NCI-H1930 (cell line): Measurements from ENCODE around the gene NFATC1.

Experiments
- DNase-seq, 2 experiments: peaks; one replicate each; lab custom pipeline; 2025; lab: John Stamatoyannopoulos, UW

The NFATC1 gene

DNA sequence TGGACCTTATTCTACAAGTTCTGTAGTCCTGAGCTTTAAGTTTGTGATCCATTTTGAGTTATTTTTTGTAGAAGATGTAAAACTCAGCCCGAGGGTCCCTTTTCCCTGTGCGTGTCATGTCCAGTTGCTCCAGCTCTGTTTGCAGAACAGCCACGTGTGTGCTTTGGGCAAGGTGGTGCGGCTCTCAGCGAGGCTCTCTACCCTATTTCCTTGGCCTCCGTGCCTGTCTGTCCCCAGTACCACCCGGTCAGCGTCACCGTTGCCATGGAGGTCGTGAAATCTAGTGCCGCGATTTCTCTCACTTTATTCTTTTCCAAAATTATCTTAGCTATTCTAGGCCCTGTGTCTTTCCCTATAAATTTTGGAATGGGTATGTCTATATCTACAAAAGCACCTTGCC lies 142.9 kb downstream of the NFATC1 start:
- DNase-seq = no peak

DNA sequence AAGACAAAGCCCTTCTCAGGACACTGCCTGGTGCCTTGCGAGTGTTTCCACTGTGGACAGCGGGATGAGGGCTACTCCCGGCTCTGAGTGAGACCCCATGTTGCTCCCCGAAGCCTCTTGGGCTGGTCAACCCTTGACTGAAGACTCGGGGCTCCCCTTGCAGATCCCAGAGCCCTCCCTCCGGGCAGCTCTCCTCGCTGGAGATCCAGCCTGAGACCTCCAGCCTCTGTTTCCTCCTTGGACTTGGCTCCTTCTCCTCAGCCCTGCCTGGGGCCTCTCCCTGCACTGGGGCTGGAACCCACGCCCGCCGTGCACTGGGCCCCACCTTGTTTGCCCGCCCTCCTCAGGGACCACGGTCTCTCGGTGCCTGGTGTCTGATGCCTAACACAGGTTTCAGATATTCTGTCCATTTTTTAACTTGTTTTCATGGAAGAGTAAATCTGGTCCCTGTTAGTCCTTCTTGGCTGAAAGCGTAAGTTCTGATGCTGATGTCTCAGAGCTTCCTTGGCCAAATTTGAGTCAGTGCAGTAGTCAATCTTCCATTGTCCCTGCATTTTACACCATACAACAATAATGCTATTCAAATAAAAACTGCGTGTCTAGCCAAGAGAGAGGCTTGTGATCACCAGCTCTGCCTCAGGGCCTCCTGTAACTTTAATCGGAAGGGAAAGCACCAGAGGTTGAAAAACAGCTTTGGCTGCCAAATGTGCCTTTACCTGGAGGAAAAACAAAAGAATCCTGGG lies 144.6 kb downstream of the NFATC1 start:
- DNase-seq = no peak

DNA sequence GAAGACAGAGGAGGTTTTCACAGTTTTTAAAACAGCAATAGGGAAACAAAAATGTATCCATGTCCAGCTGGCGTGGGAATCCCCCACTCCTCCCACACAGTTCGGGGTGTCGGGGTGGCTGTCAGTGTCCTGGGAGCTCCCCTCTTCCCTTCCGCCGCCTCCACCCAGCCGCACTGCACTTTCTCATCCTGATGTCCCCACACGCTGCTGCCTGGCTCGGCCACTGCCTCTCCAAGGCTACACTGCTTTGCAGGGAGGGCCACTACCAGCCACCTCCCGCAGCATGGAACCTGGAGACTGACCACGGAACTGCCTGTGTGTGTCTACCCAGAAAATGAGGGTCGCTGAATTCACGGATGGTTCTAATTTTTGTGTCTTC lies 145.2 kb downstream of the NFATC1 start:
- DNase-seq = no peak

DNA sequence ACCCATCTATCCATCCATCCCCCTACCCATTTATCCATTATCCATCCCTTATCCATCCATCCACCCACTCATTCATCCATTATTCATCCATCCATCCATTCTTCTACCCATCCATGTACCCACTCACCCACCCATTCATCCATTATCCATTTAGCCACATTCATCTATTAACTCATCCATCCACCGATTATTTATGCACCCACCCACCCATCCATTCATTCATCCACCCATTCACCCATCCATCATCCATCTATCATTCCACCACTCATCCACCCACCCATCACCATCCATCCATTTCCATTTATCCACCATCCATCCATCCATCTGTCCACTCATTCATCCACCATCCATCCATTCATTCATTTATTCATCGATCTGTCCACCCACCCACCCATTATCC lies 146.5 kb downstream of the NFATC1 start:
- DNase-seq = no peak

DNA sequence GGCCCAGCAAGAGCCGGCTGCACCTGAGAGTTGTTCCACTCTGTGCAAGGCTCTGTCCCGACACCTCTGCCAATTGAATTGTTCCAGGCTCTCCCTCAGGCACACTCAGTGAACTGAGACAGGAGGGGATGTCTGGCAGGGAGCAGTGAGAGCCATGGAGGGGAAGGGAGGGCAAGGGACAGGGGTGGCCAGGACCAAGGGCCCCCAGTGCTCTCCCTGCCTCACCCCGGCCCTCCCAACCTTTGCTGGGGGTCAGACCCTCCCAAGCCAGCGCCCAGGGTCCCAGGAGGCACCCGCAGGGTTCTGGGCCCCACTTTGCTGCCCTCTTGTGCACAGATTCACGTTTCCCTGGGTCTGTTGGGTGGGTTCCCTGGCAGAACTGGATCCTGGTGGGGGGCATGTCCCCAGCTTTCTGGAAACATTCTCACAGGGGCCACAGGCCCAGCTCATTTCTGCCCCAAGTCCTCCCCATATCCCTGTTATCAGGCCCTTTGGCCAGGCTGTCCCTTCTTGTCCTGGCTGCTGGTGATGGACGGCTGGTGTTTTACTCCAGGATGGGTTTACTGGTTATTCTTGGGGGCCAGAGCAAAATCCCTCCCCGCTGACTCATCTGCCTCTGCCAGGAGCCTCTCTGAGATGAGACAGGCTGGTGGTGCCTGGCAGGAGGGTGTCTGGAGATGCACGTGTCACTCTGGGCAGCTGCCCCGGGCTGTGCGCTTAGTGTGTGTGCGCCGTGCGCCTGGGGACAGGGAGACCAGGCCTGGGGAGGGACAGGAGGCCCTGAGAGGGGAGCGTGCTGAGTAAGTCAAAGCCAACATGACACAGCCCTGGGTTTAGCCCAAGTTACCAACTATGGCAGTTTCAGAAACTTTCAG lies 147.4 kb downstream of the NFATC1 start:
- DNase-seq = no peak

DNA sequence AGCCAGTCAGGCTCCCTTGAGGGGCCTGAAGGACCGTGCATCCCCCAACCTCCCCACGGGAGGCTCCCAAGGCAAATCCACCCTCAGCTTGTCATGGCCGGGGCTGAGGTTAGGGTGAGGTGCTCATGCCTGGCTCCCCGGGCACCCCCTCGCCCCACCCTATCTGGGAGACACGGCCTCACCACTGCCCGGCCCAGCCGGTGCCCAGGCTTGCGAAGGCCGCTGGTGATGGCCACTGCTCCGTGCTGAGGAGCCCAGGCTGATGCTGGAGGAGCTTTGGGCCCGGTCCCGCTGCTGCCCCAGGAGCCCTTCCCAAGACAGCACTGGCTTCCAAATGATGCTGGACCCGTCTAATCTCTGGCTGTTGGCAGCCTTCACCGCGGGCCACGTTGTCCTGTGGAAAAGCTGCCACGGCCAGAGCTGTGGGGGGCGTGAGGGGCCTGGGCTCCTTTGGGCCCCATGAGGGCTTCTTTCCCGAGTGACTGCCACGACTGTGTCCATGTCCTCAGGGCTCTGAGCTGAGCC lies 148.2 kb downstream of the NFATC1 start:
- DNase-seq = no peak

DNA sequence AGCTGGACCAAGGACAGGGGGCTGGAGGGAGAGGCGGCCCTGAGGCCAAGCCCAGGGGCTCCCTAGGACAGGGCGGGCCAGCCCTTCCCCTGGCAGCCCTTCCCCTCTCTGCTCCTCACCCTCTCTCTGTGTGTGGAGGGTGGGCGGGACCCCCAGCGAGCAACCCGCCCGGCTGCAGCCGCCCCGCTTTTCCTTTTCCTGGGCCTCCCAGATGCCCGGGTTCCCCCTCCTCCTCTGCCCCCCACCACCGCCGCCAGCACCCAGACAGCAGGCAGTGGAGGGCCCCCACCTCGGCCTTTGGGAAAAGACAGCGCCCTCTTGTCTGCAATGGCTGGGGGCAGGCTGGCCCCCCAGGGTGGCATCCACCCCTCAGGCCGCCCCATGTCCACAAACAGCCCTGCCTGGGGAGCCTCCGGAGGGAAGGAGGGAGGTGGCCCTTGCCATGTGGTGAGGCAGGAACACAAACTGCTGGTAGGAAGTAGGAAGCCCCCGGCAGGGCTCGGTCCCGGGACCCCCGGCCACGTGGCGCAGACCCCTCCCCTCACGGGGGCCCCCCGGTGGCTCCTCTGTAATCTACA lies 148.7 kb downstream of the NFATC1 start:
- no peak for DNase-seq

DNA sequence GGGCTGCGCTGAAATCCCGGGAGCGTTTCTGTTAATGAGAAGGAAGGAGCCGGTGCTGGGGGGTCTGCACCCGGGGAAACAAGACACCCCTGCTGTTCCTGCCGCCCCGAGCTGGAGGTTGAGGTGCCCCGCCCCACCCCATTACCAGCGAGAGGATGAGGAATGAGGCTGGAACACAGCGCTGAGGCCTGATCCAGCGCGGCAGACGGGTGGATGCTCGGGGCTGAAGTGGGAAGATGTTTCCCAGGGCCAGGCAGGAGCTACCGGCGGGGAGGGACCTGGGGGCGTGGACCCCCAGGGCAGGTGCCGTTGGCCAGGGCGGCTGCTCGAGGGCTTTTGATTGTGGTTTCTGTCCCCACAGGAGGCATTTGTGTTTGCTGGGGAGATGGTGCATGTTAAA lies 149.5 kb downstream of the NFATC1 start:
- no peak for DNase-seq

DNA sequence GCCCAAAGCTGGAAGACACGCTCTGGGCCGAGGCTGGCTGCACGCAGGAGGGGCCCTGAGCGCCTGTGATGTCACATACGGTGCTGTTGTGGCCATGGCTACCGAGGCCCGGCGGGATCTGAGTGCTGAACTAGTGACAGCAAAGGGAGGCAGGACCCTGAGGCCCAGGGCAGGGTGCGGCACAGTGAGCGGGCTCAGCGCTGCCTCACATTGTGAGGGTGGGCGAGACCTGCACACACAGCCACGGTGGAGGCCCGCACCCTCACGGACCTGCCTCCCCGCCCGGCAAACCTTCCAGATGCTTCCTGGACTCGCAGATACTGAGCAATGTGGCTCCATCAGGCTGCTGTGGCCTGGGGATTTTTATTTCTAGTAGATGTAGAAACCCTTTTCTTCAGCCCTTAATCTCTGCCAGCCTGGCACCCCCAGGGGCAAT lies 150.0 kb downstream of the NFATC1 start:
- DNase-seq = no peak

DNA sequence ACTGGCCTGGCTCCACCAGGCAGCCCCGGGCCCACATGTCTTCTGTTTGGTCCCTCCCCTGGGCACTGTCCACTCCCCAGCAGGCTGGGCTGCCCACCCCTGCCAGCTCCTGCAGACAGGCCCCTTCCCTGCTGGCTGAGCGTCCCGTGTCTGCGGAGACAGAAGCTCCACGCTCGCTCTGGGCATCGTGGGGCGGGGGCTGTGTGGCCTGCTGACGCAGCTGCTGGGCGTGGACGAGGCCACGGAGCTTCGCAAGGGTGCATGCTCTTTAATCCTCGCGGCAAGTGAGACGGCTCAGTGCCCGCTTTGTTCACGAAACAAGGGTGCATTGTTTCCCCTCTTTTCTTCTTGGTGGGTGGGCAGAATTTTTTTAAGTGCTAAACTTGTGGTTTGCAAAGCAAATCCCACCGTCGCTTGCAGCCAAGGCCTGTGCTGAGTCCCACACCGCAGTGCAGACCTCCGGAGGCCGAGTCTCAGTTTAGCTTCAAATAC lies 151.1 kb downstream of the NFATC1 start:
- DNase-seq = no peak

DNA sequence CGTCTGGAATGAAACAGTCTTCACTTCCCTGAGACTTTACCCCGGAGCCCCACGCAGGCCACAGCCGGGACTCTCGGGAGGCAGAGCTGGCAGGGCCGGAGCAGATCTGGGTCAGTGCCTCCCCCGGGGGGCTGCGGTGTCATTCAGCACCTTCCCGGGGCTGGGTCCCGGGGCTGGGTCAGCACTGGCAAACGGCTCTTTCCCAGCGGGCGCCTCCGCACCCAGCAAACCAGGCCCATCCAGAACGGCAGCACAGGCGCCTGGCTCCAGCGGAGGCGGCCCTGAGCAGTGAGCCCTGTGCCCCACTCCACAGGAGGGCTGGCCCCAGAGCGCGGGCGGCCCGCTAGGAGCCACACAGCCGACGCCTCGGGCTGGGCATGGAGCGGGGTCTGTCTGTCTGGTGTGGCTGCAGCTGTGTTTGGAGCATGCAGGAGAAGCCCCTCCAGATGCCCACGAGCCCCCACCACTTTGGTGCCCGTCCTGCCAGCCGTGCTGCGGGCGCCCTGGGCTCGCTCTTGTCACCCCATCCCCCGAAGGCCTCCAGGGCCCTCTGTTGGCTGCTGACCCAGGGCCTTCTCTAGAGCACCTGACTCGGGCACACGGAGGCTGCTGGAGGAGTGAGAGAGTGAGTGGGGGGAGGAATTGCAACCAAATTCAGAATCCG lies 151.8 kb downstream of the NFATC1 start:
- DNase-seq = no peak

DNA sequence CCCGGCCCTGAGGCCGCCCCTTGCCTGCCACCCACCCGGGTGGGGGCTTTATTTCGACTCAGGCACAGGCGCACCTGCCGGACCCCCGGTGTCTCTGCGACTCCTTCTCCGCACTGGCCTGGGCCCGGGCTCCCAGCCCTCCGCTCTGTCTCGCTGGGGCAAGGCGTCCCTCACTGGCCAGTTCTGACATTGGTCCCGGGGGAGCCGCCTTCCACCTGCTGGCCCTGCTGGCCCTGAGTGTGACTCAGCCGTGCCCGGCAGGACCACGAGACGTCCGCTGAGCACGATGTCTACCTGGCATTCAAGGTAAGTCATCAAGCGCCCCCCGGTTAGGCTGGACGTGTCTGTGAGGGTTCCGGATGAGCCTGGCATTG lies 152.3 kb downstream of the NFATC1 start:
- DNase-seq = no peak

DNA sequence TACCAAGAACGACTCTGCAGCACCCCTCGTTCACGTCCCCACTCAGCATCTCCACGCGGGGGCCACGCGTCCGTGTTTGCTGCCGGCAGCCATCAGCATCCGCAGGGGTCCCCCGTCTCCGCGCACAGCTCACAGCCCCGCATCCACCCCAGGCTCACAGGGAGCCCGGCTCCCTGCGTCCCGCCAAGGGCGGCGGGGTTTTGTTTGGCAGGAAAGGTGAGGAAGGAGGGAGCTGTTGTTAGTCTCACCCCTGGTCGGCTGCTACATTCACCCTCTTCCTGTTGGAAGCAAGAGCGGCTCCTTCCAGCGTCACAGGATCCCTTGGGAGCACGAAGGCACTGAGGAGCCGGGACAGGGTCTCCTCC lies 152.9 kb downstream of the NFATC1 start:
- no peak for DNase-seq

DNA sequence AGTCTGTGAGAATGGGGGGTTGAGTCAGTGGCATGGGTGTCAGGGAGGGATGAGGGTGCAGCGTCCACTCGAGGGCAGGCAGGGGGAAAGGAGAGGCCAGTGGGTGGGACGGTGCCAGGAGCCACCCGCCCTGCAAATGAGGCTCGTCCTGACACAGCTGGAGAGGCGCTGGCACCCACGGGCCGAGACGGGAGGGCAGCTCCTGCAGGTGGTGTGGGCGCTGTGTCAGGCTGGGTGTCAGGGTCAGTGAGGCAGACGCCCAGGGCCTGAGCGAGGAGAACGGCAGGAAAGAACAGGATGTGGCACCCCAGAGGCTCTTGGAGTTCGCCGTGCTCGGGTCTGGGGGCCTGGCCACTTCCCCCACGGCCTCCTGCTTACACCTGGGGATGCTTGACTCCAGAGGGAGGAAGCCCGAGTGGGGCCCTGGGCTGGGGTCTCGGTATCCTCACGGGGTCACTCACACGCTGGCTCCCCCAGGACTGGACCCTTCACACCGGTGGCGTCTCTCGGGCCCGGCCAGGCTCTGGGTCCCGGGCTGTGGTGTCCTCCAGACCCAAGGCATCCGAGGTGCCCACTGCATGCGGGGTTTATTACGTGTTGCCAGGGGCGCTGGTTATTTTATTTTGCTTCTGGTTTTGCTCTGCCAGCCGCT lies 153.4 kb downstream of the NFATC1 start:
- no peak for DNase-seq

DNA sequence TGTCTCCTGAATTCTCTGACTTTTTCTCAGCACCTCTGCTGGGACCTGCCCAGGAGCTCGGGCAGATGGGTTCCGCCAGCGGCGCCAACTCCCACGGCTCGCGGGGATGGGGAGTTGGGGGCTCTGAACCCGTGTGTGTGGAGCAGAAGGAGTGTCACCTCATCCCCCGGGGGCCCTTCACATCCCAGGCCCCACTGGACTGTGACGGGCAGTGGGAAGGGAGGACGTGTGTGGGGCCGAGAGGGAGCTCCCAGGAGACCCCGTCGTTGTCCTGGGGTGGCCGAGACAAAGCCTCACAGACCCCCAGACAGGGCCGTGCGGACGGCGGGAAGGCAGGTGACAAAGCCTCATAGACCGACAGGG lies 153.9 kb downstream of the NFATC1 start:
- DNase-seq = no peak

DNA sequence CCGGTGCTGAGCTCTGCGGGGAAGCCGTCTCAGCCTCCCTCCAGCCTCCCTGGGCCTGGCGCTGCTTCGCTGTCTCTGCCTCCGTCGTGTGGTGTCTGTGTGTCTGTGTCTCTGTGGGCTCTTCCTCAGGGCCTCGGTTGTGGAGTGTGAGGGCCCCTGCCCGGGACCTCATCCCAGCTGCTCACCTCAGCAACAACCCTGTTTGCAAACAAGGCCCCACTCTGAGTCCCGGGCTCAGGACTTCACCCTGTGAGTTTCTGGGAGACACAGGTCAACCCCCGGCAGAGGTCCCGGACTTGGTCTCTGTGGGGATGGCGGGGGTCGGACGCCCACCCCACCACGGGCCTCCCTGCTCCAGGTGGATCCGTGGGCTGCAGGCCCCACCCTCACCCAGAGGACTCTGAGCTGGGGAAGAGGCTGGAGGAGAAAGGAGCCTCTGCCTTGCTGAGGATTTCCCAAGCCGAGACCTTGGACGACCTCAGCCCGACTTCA lies 156.5 kb downstream of the NFATC1 start:
- no peak for DNase-seq

DNA sequence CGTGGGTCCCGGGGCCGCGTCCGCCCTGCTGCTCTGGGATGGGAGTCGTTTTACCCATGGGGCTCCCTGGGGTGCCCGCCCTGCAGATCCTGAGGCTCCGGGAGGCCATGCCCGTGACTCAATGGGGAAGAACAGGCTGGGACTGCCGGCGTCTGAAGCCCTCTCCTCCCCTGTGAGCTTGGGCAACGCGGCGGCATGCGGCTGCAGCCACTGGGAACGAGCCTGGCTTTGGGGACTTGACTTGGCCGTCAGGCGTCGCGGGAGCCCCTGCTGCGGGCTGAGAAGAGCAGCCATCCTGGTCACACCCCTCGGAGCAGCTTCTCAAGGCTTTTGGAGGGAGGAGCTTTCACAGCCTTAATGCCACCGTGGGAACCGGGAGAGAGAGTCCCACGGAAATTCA lies 157.0 kb downstream of the NFATC1 start:
- no peak for DNase-seq

DNA sequence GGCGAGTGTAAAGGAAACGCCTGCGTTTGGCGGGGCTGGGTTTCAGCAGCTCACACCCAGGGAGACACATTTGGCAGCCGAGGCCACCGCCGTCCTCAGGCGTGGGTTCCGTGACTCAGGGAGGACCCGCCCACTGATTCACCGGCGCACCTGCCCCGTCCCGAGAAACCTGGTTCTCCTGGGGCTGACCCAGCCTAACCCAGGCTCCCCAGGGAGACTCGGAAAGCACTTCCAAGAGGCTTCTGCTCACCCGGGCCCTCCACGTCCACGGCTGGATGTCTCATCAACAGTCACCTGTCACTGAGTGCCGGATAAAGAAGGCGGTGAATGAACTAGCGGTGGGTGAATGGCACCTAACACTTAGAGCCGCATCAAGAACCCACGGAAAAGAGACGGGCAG lies 157.4 kb downstream of the NFATC1 start:
- DNase-seq = no peak

DNA sequence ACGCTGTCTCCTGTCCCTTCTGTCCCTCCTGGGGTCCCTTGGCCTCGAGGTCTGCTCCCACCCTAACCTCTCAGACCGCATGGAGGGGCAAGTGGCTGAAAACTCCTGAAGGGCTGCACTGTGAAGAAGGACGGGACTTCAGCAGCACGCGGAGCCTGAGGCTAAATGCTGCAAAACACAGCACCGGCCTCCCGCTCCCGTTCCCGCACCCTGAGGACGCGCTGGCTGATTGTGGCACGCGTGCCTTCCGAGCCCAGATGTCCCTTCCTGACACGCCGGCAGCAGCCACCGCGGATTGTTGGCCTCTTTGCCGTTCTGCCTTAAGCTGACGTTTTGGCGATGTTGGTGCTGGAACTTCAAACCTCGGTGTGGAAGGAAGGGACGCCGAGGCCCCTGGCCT lies 158.0 kb downstream of the NFATC1 start:
- no peak for DNase-seq

DNA sequence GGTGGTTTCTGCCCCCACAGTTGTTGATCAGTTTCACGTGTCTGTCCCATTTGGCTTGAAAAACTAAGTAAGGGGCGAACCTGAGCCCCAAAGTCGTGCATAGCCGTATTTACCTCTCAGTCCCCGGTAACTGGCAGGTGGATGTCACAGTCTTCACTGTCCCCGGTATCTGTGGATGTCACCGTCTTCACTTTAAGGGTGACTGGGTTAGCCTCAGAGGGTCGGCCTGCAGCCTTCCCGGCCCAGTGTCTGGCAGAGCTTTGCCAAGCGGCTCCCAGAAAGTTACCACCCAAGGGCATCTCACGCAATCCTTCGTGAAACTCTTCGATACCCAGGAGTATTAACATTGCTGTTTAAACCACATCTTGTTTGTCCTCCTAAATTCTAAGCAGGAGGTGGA lies 158.6 kb downstream of the NFATC1 start:
- DNase-seq = no peak

DNA sequence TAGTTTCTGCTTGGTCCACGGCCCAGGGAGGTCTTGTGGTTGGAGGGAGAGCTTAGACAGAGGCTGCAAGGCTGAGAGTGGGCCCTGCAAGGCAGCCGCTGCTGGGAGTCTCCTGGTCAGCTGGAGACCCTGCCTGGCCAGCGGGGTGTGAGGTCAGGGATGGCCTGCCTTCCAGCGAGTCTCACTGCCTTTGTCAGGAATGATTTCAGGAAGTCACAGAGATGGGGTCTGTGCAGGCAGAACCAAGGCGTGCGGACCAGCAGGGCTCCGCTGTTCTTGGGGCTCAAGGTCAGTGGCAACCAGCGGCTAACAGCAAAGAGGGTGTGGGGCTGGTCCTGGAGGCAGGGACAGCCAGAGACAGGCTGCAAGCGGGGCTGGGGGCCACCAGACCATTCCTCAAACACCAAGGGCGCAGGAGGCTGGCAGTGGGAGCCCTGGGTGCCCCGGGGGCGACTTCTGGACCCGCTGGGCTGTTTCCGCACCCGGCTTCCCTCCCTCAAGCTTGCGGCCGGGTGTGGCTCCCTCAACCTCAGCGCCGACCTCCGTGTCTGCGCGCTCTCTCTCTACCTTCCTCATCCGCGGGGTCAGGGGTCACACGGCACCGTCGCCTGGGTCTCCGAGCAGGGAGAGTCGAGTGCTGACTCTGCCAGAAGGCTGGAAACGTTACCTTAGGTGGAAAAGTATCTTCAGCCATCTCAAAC lies 159.4 kb downstream of the NFATC1 start:
- DNase-seq = no peak
